HepG2 (cell line): ENCODE results near the gene ETHE1. TPM values are rescaled to one million over a fixed set of nuclear protein-coding genes. Genes with fewer than 3 reads are reported as not detected.

ENCODE experiments used
- ATAC-seq: fragments of 200-7000 bp; cut with Tn5 transposase; 3 replicates; pipeline ENCODE4 v1.9.1; 2020; ENCODE audit warnings: mild to moderate bottlenecking, moderate library complexity
- BruUV-seq: library from RNA; stranded (reverse); fragments of 400-500 nt; replicated peaks from 2 replicates; lab custom pipeline; 2021; lab: Mats Ljungman, UMichigan
- CTCF ChIA-PET: fragments of 300-600 bp; formaldehyde crosslinking; extraction: SDS; loops from one replicate; lab custom pipeline; 2021; ENCODE audit warnings: low total read pairs, inconsistent platforms, low intra/inter-chr PET ratio; lab: Yijun Ruan, JAX
- POLR2A ChIA-PET: fragments of 350-600 bp; sonication (Branson Sonifier 250); formaldehyde crosslinking; loops from one replicate; lab custom pipeline; 2020; ENCODE audit warnings: antibody characterized with exemption, inconsistent platforms; lab: Yijun Ruan, JAX
- DNase-seq: peaks from one replicate; pipeline ENCODE4 v3.0.0-alpha.2; 2015; ENCODE audit warnings: low spot score
- FAIRE-seq: peaks from 3 replicates; lab custom pipeline; 2011; peaks lifted over from hg19 to GRCh38; lab: Jason Lieb, UNC
- H2AFZ ChIP-seq: one replicate; pipeline ENCODE4 v1.6.1; 2011; ENCODE audit warnings: low read length, inconsistent platforms
- H3K27ac ChIP-seq: fragments of 300-600 bp; 3 replicates; pipeline ENCODE4 v1.8.0; 2011; ENCODE audit warnings: mixed run types, mild to moderate bottlenecking, mixed read lengths, low read length, inconsistent platforms; ENCODE audit not compliant: insufficient read depth; ENCODE audit errors: extremely low read length
- H3K27me3 ChIP-seq, 2 experiments: fragments of 200-600 bp in 1 of 2; 2 replicates in 1 of 2; 3 replicates in 1 of 2; pipeline versions ENCODE4 v1.6.0 to v1.8.0; 2011; ENCODE audit warnings: low read length in 2 of 2, mild to moderate bottlenecking in 2 of 2, moderate library complexity in 2 of 2, inconsistent platforms in 1 of 2; ENCODE audit not compliant: insufficient read depth in 2 of 2, control insufficient read depth in 1 of 2
- H3K36me3 ChIP-seq, 2 experiments: fragments of 200-600 bp in 1 of 2; replicated peaks in 1 of 2; 2 replicates in 1 of 2; 3 replicates in 1 of 2; pipeline versions ENCODE4 v1.5.1 to v1.8.0; 2011; ENCODE audit warnings: low read length in 2 of 2, inconsistent platforms in 1 of 2; ENCODE audit not compliant: insufficient read depth in 2 of 2, control insufficient read depth in 1 of 2
- H3K4me1 ChIP-seq: 2 replicates; pipeline ENCODE4 v1.5.1; 2012; ENCODE audit warnings: low read length, inconsistent platforms; ENCODE audit not compliant: insufficient read depth
- H3K4me2 ChIP-seq: 2 replicates; pipeline ENCODE4 v1.6.0; 2011; ENCODE audit warnings: low read depth, low read length, inconsistent platforms
- H3K4me3 ChIP-seq, 3 experiments: fragments of 200-600 bp in 1 of 3; sonication (generic), shearing (Covaris generic) in 1 of 3; replicated peaks in 1 of 3; 2 replicates each; pipeline ENCODE4 v1.5.1; 2011 to 2016; ENCODE audit warnings: low read length in 3 of 3, inconsistent platforms in 2 of 3, low read depth in 2 of 3, mild to moderate bottlenecking in 2 of 3, control low read depth in 1 of 3, mixed read lengths in 1 of 3; ENCODE audit not compliant: insufficient read depth in 1 of 3
- H3K79me2 ChIP-seq: one replicate; pipeline ENCODE4 v1.6.1; 2011; ENCODE audit warnings: low read length, inconsistent platforms; ENCODE audit not compliant: insufficient read depth
- H3K9ac ChIP-seq: 2 replicates; pipeline ENCODE4 v1.6.0; 2011; ENCODE audit warnings: mild to moderate bottlenecking, low read depth, low read length, inconsistent platforms; ENCODE audit not compliant: insufficient read depth
- H3K9me3 ChIP-seq: 2 replicates; pipeline ENCODE4 v1.5.1; 2012; ENCODE audit warnings: mild to moderate bottlenecking, low read length
- H4K20me1 ChIP-seq: 2 replicates; pipeline ENCODE4 v1.6.0; 2011; ENCODE audit warnings: inconsistent platforms, mild to moderate bottlenecking, low read length, moderate library complexity; ENCODE audit not compliant: insufficient read depth
- ERF ChIP-seq: IDR thresholded peaks from 2 replicates; pipeline ENCODE4 v1.6.1; 2018; ENCODE audit warnings: missing biosample characterization, missing genetic modification reagents
- HOXA5 ChIP-seq: sonication (generic); formaldehyde crosslinking; IDR thresholded peaks from 2 replicates; pipeline ENCODE4 v1.4.0; 2020; ENCODE audit warnings: missing genetic modification reagents
- PLRG1 ChIP-seq: fragments of 450-650 bp; conservative IDR thresholded peaks from 2 replicates; pipeline ENCODE4 v1.6.1; 2016
- RARG ChIP-seq: sonication (generic); formaldehyde crosslinking; IDR thresholded peaks from 2 replicates; pipeline ENCODE4 v1.4.0; 2020; ENCODE audit warnings: low read depth, mild to moderate bottlenecking, missing genetic modification reagents
- REXO4 ChIP-seq: sonication (generic); formaldehyde crosslinking; IDR thresholded peaks from 2 replicates; pipeline ENCODE4 v1.8.0; 2022; ENCODE audit warnings: missing genetic modification reagents, mild to moderate bottlenecking, borderline replicate concordance
- SIX4 ChIP-seq: sonication (generic); formaldehyde crosslinking; IDR thresholded peaks from 2 replicates; pipeline ENCODE4 v1.4.0; 2020; ENCODE audit warnings: missing genetic modification reagents
- TCF7 ChIP-seq: sonication (generic); IDR thresholded peaks from 2 replicates; pipeline ENCODE4 v1.6.1; 2016; ENCODE audit warnings: antibody characterized with exemption, low read depth
- ZBTB26 ChIP-seq: IDR thresholded peaks from 2 replicates; pipeline ENCODE4 v1.6.1; 2016; ENCODE audit warnings: missing compliant biosample characterization, missing genetic modification reagents, borderline replicate concordance
- ZBTB33 ChIP-seq: sonication (generic); formaldehyde crosslinking; IDR thresholded peaks from 2 replicates; pipeline ENCODE4 v1.4.0; 2020; ENCODE audit warnings: missing genetic modification reagents
- ZFP37 ChIP-seq: sonication (generic); formaldehyde crosslinking; IDR thresholded peaks from 2 replicates; pipeline ENCODE4 v1.4.0; 2020; ENCODE audit warnings: missing genetic modification reagents, borderline replicate concordance
- ZNF674 ChIP-seq: sonication (generic); formaldehyde crosslinking; IDR thresholded peaks from 2 replicates; pipeline ENCODE4 v1.5.0; 2020; ENCODE audit warnings: low read depth, mild to moderate bottlenecking, missing genetic modification reagents
- ZNF782 ChIP-seq: sonication (generic); formaldehyde crosslinking; IDR thresholded peaks from 2 replicates; pipeline ENCODE4 v1.4.0; 2020; ENCODE audit warnings: missing genetic modification reagents, mild to moderate bottlenecking, borderline replicate concordance
- ZNF850 ChIP-seq: sonication (generic); formaldehyde crosslinking; conservative IDR thresholded peaks from 2 replicates; pipeline ENCODE4 v1.9.0; 2021; ENCODE audit warnings: mild to moderate bottlenecking, missing genetic modification reagents
- WGBS: methylation state at CpG from one replicate; pipeline ENCODE4 v1.1.6; 2017; ENCODE audit warnings: low lambda C conversion rate; 5-methylcytosine and 5-hydroxymethylcytosine counted together
- in situ Hi-C: cut with HindIII; loops from 2 replicates; pipeline ENCODE4 v1.10.0; 2017; ENCODE audit warnings: low pct_unique_long_range_greater_than_20kb; ENCODE audit not compliant: extremely low pct_ligation_motif_present
- intact Hi-C: fragments of 100-400 bp; cut with micrococcal nuclease; formaldehyde crosslinking; loops from one replicate; pipeline ENCODE4 v1.10.0; 2022; ENCODE audit not compliant: unreplicated experiment
- polyA plus RNA-seq, 8 experiments: library from polyadenylated mRNA; depleted of rRNA in 3 of 8; stranded (reverse) in 7 of 8; unstranded in 1 of 8; fragments of >200 nt; fragmentation: Illumina TruSeq in 4 of 8; extraction: Trizol in 4 of 8; gene quantifications; 2 replicates each; pipeline versions ENCODE4 v1.2.1 to v1.2.3, GENCODE V29; 2011 to 2016; ENCODE audit warnings: low read depth in 4 of 8, missing spikeins in 1 of 8, mixed read lengths in 1 of 8; ENCODE audit not compliant: insufficient read depth in 1 of 8
- total RNA-seq, 5 experiments: library from RNA; depleted of rRNA; stranded (reverse); fragments of >200 nt; fragmentation: Illumina TruSeq; extraction: Trizol; gene quantifications; 2 replicates each; pipeline ENCODE4 v1.2.3, GENCODE V29; 2016; ENCODE audit warnings: low read depth in 1 of 5

ETHE1 gene
- total and polyA plus RNA-seq, 2 of the 13 experiments (the other 11 are each of a cell fraction or from before 2014, with no cell fraction given): 32.5 to 58.4 TPM

GRCh38 chr19:43502419-43502976 lies 24.5 kb downstream of the ETHE1 start:
- 95% methylated on average over 23 of the region's 23 CpGs for WGBS
- ATAC-seq: no peak
- Histone ChIP-seq H3K27ac (no peak overlapping the region), H3K27me3 (no peaks in the 10 kb centered on the region; a peak in 1 of 5 replicates), H3K9me3 (no peaks in the 10 kb centered on the region), H3K9ac (peak overlapping the region; percentile 92; the same call in 1 of the 2 replicates), H3K4me2 (peak overlapping the region; percentile 82), H3K36me3 (peaks cover 0 to 1% of the 10 kb centered on the region in 2 experiments; a peak in 2 of 5 replicates), H2AFZ (no peak overlapping the region), H3K4me1 (peaks cover 52% of the 10 kb centered on the region), H3K4me3 (peak overlapping the region in 2 of 3 experiments; percentile 86 to 95; a peak in 5 of 6 replicates), H4K20me1 (no peaks in the 10 kb centered on the region), H3K79me2 (peaks cover 11% of the 10 kb centered on the region)
- ChIA-PET CTCF (no interaction called here), POLR2A (interaction anchor here (0.9 to 1.8 kb wide), 2 partner anchors 12 to 35 kb away, joined by 3 to 4 read pairs; no protein-coding TSS in a partner anchor)
- TF ChIP-seq TCF7: no peak
- TF ChIP-seq HOXA5 (CRISPR knock-in tag): no peak
- TF ChIP-seq ZBTB33: peak; percentile 53; the same call in 1 of the 2 replicates
- in situ Hi-C loops (no loop called here), intact Hi-C loops (no loop called here)
- DNase-seq: no peak
- BruUV-seq: no TSS peak
- no peak for FAIRE-seq

- Histone ChIP-seq H3K27me3 (no peaks in the 10 kb centered on the region; a peak in 1 of 5 replicates), H3K4me1 (peaks cover 52% of the 10 kb centered on the region), H3K9me3 (no peaks in the 10 kb centered on the region), H3K4me3 (no peak overlapping the region; a peak in 1 of 6 replicates), H3K36me3 (peaks cover 3 to 5% of the 10 kb centered on the region in 2 experiments; a peak in 3 of 5 replicates), H4K20me1 (no peaks in the 10 kb centered on the region), H3K9ac (no peak overlapping the region), H2AFZ (no peak overlapping the region)
- DNase-seq (no peak), ATAC-seq (no peak)
- in situ Hi-C loops: no loop called here
- BruUV-seq: no TSS peak
- POLR2A ChIA-PET: interaction anchor here (0.9 to 1.8 kb wide), 2 partner anchors 12 to 34 kb away, joined by 3 to 4 read pairs; no protein-coding TSS in a partner anchor
- CTCF ChIA-PET: no interaction called here
- TF ChIP-seq SIX4 (no peak), ZNF674 (CRISPR knock-in tag) (no peak), ZFP37 (no peak), ZNF850 (CRISPR knock-in tag) (no peak), ZBTB26 (CRISPR knock-in tag) (no peak), ZNF782 (CRISPR knock-in tag) (no peak), RARG (CRISPR knock-in tag) (no peak), ERF (CRISPR knock-in tag) (no peak), REXO4 (no peak), PLRG1 (no peak)
- TF ChIP-seq, all 625 proteins: peak for 0
- no peak overlapping the region for H3K4me2 ChIP-seq
- no peak overlapping the region for H3K27ac ChIP-seq
- WGBS: 98% methylated on average over 24 of the region's 43 CpGs
- no peak for FAIRE-seq
- H3K79me2 ChIP-seq: peaks cover 11% of the 10 kb centered on the region
- intact Hi-C loops: no loop called here
Measured at GRCh38 chr19:43501661-43502418, 25.2 kb downstream of the ETHE1 start.
